Measurements from ENCODE around the gene RUNDC3A.
"Not testable (repeated sequence)": the region's sequence is repeated elsewhere in the genome, so short reads cannot be mapped to it uniquely, and the experiment has no call there.

RUNDC3A gene

DNA sequence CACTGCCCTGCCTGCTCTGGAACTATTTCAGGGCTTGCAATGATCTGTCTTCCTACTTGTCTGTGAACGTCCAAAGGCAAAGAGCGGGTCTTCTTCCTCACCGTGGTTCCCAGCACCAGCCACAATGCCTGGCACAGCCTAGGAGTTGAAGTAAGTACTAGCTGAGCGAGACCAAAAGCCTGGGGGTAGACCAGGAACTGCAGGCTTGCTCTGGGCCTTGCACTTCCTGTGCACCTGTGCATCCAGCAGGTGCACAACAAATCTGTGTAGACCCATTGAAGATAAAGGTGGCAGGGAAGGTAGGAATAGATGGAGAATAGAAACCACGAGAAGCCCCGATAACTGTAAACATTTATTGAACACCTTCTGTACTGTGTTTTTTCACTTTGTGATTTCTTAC lies 50.6 kb downstream of the RUNDC3A start:
- no peak for DNase-seq (ENCODE audit: low spot score)

DNA sequence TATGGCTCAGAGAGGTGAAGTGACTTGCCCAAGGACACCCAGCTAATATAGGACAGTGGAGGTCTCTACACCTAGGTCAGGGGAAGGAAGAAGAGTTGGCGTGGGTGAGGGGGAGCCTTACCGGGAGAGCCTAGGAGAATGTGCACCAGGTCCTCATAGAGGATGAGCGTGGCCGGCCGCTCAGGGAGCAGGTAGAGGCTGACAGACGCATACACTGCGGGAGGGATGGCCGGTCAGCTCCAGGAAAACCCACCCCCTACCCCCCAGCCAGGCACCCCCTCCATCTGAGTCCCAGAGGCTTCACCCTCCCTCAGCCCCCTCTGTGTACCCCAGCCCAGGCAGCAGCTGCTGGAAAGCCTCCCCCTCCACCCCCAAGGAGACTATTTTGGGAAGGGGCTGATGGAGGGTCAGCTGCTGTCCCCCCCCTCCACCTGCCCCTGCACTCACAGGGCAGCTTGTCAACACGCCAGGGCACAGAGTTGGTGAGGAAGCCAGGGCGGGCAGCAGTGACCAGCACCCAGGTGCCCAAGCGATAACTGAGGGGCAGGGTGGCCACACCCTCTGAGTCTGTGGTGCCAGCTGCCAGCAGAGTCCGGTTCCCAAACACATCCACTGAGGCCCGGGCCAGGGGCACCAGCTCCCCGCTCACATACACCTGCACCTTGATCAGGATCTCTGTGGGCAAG lies 51.2 kb downstream of the RUNDC3A start:
- no peak for DNase-seq (ENCODE audit: low spot score)

DNA sequence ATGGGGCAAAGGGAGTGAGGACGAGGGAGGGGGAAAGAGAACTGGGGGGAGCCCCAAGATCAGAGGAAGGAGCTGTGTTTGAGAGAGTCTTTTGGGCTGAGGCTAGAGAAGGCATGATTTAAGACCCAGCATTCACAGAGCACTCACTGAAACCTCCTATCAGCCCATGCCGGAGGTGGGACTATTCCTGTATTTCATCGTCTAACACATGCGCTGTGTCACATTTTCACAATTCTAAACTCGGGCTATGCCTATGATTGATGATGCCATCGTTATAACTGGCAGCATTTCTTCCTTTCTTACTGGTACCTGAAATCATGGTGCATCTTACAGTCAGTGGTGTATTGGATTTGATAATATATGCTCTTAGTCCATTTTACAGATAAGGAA lies 51.7 kb downstream of the RUNDC3A start:
- DNase-seq (ENCODE audit: low spot score): no peak

DNA sequence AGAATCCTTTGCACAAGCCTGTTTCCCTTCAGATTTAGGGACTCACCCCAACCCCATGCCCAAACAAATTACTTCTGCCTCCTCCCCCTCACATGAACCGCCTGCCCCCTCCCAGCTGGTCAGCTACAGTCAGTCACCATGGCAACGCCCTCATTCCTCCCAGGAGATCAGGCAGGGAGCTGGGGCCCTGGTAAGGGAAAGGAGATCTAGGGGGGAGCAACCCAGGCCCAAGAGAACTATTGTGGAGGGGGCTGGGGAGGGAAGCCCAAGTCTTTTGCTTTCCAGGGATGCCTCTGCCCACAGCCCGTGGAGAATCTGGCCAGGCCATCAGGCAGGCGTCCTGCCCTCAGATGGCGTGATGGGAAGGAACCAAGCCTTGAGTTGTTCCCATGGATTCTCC lies 52.4 kb downstream of the RUNDC3A start:
- DNase-seq (ENCODE audit: low spot score): no peak

GRCh38 chr17:44361292-44362260 lies 53.2 kb downstream of the RUNDC3A start:
- no peak for DNase-seq (ENCODE audit: low spot score)

DNA sequence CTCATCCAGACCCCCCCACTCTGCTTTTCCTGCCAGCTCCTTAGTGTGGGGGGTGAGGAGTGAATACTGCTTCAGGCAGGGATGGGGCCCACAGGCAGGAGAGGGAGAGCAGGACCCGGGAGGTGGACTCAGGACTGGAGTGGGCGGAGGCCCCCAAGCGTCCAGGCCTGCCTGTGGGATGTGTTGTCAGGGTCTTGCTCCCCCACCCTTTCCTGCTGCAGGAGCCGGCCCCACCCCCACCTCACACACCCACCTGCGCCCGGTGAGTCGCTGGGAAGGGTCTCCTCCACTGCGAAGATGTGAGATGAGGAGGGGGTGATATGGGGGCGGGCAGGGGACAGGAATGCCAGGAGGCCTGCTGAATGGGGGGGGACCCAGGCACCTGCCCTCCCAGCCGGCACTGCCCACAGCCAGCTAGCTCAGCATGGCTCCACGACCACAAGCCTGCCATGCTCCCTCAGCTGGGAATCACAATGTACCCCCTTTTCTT lies 54.1 kb downstream of the RUNDC3A start:
- no peak for DNase-seq (ENCODE audit: low spot score)

DNA sequence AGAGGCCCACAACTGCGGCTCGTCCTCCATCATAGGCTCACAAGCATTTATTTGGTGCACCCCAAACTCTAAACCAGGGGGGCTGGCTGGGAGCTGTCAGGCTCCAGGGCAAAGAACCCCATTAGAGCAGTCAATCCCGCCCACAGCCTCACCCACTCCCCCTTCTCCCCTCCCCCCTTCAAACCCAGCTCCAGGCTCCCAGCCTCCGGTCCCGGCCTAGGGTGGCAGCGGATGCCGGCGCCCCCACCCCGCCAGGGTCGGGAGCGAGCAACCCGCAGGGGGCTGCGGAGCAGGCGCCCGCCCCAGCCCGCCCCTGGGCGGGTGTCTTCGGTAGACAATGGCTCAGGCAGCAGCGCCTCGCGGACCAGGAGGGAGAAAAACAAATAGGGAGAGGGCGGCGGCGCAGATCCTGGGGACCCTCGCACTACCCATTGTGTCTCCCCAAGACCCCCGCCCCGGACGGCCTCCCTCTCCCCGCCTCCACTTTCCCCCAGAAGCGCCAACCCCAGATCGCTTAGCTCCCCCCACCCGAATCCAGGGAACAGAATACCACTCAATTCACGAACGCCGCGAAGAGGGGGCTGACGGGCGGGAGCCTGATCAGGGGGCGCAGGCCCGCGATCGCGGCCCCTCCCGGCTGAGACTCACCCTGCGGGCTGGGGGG lies 54.7 kb downstream of the RUNDC3A start:
- peak; percentile 75 for DNase-seq (ENCODE audit: low spot score)

- DNase-seq (ENCODE audit: low spot score): peak; percentile 93
Observed at GRCh38 chr17:44363613-44364159, 55.3 kb downstream of the RUNDC3A start, which contains the start of gene FAM171A2. TSS of gene FAM171A2 (minus strand) at chr17:44363853. CDS start at chr17:44363714, 139 bp downstream.

- DNase-seq (ENCODE audit: low spot score): not testable (repeated sequence)
Observed at GRCh38 chr17:44365051-44365450, 56.6 kb downstream of the RUNDC3A start.

GRCh38 chr17:44367231-44367979 lies 59.0 kb downstream of the RUNDC3A start:
- DNase-seq (ENCODE audit: low spot score): no peak

All from iPS-NIHi11 (cell line).